ENCODE results near the gene TBC1D22A. TPM values are rescaled to one million over a fixed set of nuclear protein-coding genes. Genes with fewer than 3 reads are reported as not detected.

Gene TBC1D22A
- total RNA-seq, 1 experiment from 2014 or later = 27.6 TPM

DNA sequence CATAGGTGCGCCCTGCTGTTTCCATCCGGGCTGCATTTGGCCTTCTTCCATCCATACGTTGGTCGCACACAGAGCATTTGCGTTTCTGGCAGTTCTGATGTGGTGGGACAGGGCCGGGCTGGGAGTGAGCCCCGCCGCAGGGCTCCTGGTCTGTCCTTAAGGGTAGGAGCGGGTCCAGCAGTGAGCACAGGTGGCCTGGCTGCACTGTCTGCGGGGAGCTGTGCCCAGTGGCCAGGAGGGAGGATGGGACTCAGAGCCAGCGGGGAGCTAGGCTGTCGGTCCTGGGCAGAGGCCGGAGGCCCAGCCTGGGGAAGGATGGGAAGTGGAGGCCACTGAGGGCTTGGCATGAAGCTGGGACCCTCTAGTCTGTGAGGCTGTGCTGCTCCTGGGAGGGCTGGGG, 385.1 kb downstream of the TBC1D22A start:
- Mint-ChIP-seq H3K4me1 (ENCODE audit: low read depth, unreplicated experiment) (no peaks in the 10 kb centered on the region), H3K36me3 (ENCODE audit: insufficient read depth, unreplicated experiment) (no peaks in the 10 kb centered on the region), H3K4me3 (ENCODE audit: low read depth, unreplicated experiment) (no peak overlapping the region), H3K27ac (ENCODE audit: unreplicated experiment) (no peak overlapping the region), H3K9me3 (ENCODE audit: low read depth, unreplicated experiment) (no peaks in the 10 kb centered on the region), H3K27me3 (ENCODE audit: unreplicated experiment) (no peaks in the 10 kb centered on the region)
- CTCF ChIA-PET = no interaction called here
- BruUV-seq (replicated peaks) = no TSS peak
- TF ChIP-seq, protein P1, sequence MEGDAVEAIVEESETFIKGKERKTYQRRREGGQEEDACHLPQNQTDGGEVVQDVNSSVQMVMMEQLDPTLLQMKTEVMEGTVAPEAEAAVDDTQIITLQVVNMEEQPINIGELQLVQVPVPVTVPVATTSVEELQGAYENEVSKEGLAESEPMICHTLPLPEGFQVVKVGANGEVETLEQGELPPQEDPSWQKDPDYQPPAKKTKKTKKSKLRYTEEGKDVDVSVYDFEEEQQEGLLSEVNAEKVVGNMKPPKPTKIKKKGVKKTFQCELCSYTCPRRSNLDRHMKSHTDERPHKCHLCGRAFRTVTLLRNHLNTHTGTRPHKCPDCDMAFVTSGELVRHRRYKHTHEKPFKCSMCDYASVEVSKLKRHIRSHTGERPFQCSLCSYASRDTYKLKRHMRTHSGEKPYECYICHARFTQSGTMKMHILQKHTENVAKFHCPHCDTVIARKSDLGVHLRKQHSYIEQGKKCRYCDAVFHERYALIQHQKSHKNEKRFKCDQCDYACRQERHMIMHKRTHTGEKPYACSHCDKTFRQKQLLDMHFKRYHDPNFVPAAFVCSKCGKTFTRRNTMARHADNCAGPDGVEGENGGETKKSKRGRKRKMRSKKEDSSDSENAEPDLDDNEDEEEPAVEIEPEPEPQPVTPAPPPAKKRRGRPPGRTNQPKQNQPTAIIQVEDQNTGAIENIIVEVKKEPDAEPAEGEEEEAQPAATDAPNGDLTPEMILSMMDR (IDR thresholded peaks at IDR 0.05; ENCODE audit: unreplicated experiment) = no peak
- intact Hi-C loops (cut with micrococcal nuclease; ENCODE audit: unreplicated experiment) = no loop called here
- DNase-seq = no peak

DNA sequence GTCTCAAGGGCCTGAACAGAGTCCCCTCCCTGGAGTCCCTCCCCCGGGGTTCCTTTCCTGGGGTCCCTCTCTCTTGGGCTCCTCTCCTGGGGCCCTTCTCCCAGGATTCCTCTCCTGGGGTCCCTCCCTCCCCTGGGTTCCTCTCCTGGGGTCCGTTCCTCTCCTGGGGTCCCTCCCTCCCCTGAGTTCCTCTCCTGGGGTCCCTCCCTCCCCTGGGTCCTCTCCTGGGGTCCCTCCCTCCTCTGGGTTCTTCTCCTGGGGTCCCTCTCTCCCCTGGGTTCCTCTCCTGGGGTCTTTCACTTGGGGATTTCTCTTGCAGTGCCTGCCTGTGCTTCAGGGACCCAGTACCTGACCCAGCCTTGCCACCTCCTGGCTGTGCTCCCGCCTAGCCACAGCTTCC, 386.1 kb downstream of the TBC1D22A start:
- no TSS peak for BruUV-seq (replicated peaks)
- intact Hi-C loops (cut with micrococcal nuclease; ENCODE audit: unreplicated experiment) = no loop called here

DNA sequence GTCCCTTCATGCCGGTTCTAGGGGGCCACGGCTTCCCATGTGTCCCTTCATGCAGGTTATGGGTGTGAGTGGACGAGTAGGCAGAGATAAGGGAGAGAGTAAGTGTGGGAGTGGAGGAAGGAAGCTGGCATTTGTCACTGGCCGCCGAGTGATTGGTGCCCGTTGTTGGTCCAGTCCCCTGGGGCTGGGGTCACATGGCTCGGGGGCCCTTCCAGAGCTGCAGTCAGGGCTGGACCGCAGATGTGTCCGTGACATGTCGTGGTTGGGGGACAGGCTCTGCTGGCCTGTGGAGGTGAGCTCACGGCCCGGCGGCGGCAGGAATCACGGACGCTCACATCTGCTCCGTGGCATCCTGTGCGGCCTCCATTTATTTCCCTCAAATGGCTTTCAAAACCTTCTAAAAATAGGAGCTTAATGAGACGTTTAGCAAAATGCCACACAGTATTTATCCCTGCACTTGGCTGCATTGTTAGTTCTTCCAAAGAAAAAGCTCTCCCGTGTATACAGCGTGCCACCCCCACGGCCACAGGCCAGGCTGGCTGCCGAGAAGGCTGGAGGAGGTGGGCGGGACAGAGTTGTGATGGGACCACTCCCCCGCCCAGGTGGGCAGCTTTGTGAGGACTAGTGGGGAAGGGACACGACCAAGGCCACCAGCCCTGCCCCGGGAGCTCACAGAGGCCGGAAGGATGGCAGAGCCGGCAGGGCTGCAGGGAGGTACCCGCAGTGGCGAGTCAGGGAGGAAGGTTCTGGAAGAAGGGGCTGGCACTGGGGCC, 386.7 kb downstream of the TBC1D22A start:
- no peak for DNase-seq
- no peaks in the 10 kb centered on the region for H3K9me3 Mint-ChIP-seq (ENCODE audit: low read depth, unreplicated experiment)
- intact Hi-C loops (cut with micrococcal nuclease; ENCODE audit: unreplicated experiment) = no loop called here
- no peaks in the 10 kb centered on the region for H3K4me1 Mint-ChIP-seq (ENCODE audit: low read depth, unreplicated experiment)
- CTCF ChIA-PET = no interaction called here
- no peak overlapping the region for H3K27ac Mint-ChIP-seq (ENCODE audit: unreplicated experiment)
- H3K27me3 Mint-ChIP-seq (ENCODE audit: unreplicated experiment) = no peaks in the 10 kb centered on the region
- no TSS peak for BruUV-seq (replicated peaks)
- H3K4me3 Mint-ChIP-seq (ENCODE audit: low read depth, unreplicated experiment) = no peak overlapping the region
- TF ChIP-seq, protein P1 (IDR thresholded peaks at IDR 0.05; ENCODE audit: unreplicated experiment) = no peak
- H3K36me3 Mint-ChIP-seq (ENCODE audit: insufficient read depth, unreplicated experiment) = no peaks in the 10 kb centered on the region

More for the DNA sequence above, 386.1 kb downstream of the TBC1D22A start:
- Mint-ChIP-seq H3K36me3 (ENCODE audit: insufficient read depth, unreplicated experiment) (no peaks in the 10 kb centered on the region), H3K9me3 (ENCODE audit: low read depth, unreplicated experiment) (no peaks in the 10 kb centered on the region), H3K27ac (ENCODE audit: unreplicated experiment) (no peak overlapping the region), H3K27me3 (ENCODE audit: unreplicated experiment) (no peaks in the 10 kb centered on the region), H3K4me3 (ENCODE audit: low read depth, unreplicated experiment) (no peak overlapping the region), H3K4me1 (ENCODE audit: low read depth, unreplicated experiment) (no peaks in the 10 kb centered on the region)
- CTCF ChIA-PET = no interaction called here
- TF ChIP-seq, protein P1 (IDR thresholded peaks at IDR 0.05; ENCODE audit: unreplicated experiment) = no peak
- no peak for DNase-seq

DNA sequence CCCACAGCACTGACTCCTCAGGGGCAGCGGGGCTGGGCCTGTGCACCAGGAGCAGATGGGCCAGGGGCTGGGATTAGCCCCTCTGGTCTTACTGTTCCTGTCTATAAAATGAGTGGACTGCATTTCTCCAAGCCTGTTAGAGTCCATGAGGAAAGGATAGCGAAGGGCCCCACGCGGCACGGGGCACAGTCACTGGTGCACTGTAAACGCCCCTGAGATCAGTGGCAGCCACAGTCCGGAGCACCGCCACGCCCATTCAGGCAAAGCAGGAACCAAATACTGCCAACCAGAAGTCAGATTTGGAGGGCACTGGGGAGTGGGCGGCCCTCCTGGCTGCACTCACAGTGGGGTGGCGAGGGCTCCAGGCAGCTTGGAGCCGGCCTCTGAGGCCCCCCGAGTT, 387.5 kb downstream of the TBC1D22A start:
- Mint-ChIP-seq H3K9me3 (ENCODE audit: low read depth, unreplicated experiment) (no peaks in the 10 kb centered on the region), H3K27ac (ENCODE audit: unreplicated experiment) (no peak overlapping the region), H3K27me3 (ENCODE audit: unreplicated experiment) (no peaks in the 10 kb centered on the region), H3K4me3 (ENCODE audit: low read depth, unreplicated experiment) (no peak overlapping the region), H3K4me1 (ENCODE audit: low read depth, unreplicated experiment) (no peaks in the 10 kb centered on the region), H3K36me3 (ENCODE audit: insufficient read depth, unreplicated experiment) (no peaks in the 10 kb centered on the region)
- intact Hi-C loops (cut with micrococcal nuclease; ENCODE audit: unreplicated experiment) = no loop called here
- TF ChIP-seq, protein P1 (IDR thresholded peaks at IDR 0.05; ENCODE audit: unreplicated experiment) = no peak
- CTCF ChIA-PET = no interaction called here
- DNase-seq = no peak
- BruUV-seq (replicated peaks) = no TSS peak
